Measurements from ENCODE around the gene RREB1. TPM values are rescaled to one million over a fixed set of nuclear protein-coding genes. Genes with fewer than 3 reads are reported as not detected.

The RREB1 gene
- total and polyA plus RNA-seq, 2 experiments from 2014 or later: 6.4 to 12.4 TPM

DNA sequence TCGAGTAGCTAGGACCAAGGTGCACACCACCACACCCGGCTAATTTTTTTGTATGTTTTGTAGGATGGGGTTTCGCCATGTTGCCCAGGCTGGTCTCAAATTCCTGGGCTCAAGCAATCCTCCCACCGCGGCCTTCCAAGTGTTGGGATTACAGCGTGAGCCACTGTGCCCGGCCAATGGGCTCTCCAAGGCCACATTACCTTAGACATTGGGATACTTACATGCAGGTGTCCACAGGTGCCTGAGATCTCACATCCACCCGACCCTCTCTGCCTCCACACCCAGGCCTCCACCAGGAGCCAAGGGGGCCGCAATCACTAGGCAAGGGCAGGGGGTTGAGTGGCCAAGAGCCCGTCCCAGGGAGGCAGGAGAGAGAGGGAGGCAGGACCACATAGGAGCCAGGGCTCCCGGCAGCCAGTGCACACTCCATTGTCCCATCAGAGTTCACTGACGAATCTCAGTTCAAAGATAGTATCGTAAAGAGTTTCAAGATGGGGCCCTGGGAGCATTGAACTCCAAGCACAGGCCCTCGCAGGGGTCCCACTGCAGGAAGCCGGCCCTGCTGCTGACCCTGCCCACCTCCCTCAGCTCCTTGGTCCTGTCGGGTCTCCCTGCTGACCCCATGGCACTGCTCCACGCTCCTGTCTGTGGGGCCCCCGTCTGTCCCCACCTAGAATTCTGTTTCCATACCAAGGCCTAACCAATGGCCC is 149.9 kb downstream of the RREB1 start:
- no peak for DNase-seq
- no peak for TF ChIP-seq EZH2 (IDR thresholded peaks at IDR 0.05; ENCODE audit: insufficient read depth, poor library complexity, severe bottlenecking)
- no peak for TF ChIP-seq EZH2phosphoT487 (IDR thresholded peaks at IDR 0.05; ENCODE audit: insufficient read depth, low read depth)
- H3K27ac ChIP-seq: no peak overlapping the region
- no peaks in the 10 kb centered on the region for H3K4me1 ChIP-seq (ENCODE audit: insufficient read depth)
- no peak overlapping the region for H3K4me3 ChIP-seq
- H2AFZ ChIP-seq: no peak overlapping the region
- no peaks in the 10 kb centered on the region for H3K9me2 ChIP-seq (ENCODE audit: insufficient read depth)
- H3K9me3 ChIP-seq (ENCODE audit: low read depth): no peaks in the 10 kb centered on the region
- no peak overlapping the region for H3K4me2 ChIP-seq (ENCODE audit: unreplicated experiment)
- no peaks in the 10 kb centered on the region for H3F3A ChIP-seq (ENCODE audit: insufficient read depth)
- 89 to 90% methylated on average over 17 to 18 of the region's 18 CpGs for WGBS, 2 experiments (ENCODE audit: low coverage in 1 of 2, low lambda C conversion rate in 2 of 2, missing lambda C conversion rate in 2 of 2)
- H3K9ac ChIP-seq: no peak overlapping the region
- H3K79me2 ChIP-seq (ENCODE audit: insufficient read depth): no peaks in the 10 kb centered on the region
- no peaks in the 10 kb centered on the region for H4K20me1 ChIP-seq (ENCODE audit: insufficient read depth)
- in situ Hi-C loops (cut with MboI): no loop called here
- no peaks in the 10 kb centered on the region for H3K27me3 ChIP-seq (replicated peaks; ENCODE audit: insufficient read depth)
- H3K36me3 ChIP-seq (ENCODE audit: low read depth): no peaks in the 10 kb centered on the region

- H3K9me3 ChIP-seq (ENCODE audit: low read depth): no peaks in the 10 kb centered on the region
- H3K4me1 ChIP-seq (ENCODE audit: insufficient read depth): no peaks in the 10 kb centered on the region
- no peaks in the 10 kb centered on the region for H4K20me1 ChIP-seq (ENCODE audit: insufficient read depth)
- no peak for DNase-seq
- no peaks in the 10 kb centered on the region for H3K9me2 ChIP-seq (ENCODE audit: insufficient read depth)
- 86 to 90% methylated on average over 9 of the region's 9 CpGs for WGBS, 2 experiments (ENCODE audit: low coverage in 1 of 2, low lambda C conversion rate in 2 of 2, missing lambda C conversion rate in 2 of 2)
- no peak overlapping the region for H3K4me2 ChIP-seq (ENCODE audit: unreplicated experiment)
- no peak for TF ChIP-seq EZH2 (IDR thresholded peaks at IDR 0.05; ENCODE audit: insufficient read depth, poor library complexity, severe bottlenecking)
- TF ChIP-seq EZH2phosphoT487 (IDR thresholded peaks at IDR 0.05; ENCODE audit: insufficient read depth, low read depth): no peak
- no peaks in the 10 kb centered on the region for H3K27me3 ChIP-seq (replicated peaks; ENCODE audit: insufficient read depth)
- H3K79me2 ChIP-seq (ENCODE audit: insufficient read depth): no peaks in the 10 kb centered on the region
- H3K9ac ChIP-seq: no peak overlapping the region
- no peak overlapping the region for H3K4me3 ChIP-seq
- no peak overlapping the region for H3K27ac ChIP-seq
- no peak overlapping the region for H2AFZ ChIP-seq
- no peaks in the 10 kb centered on the region for H3K36me3 ChIP-seq (ENCODE audit: low read depth)
- H3F3A ChIP-seq (ENCODE audit: insufficient read depth): no peaks in the 10 kb centered on the region
- in situ Hi-C loops (cut with MboI): no loop called here
These were observed 150.5 kb downstream of the RREB1 start for GRCh38 chr6:7258231-7258763.

GRCh38 chr6:7260291-7261031 is 152.7 kb downstream of the RREB1 start:
- in situ Hi-C loops (cut with MboI): no loop called here
- no peaks in the 10 kb centered on the region for H3K27me3 ChIP-seq (replicated peaks; ENCODE audit: insufficient read depth)
- no peaks in the 10 kb centered on the region for H3K4me1 ChIP-seq (ENCODE audit: insufficient read depth)
- 71 to 72% methylated on average over 13 of the region's 13 CpGs for WGBS, 2 experiments (ENCODE audit: low coverage in 1 of 2, low lambda C conversion rate in 2 of 2, missing lambda C conversion rate in 2 of 2)
- H3K79me2 ChIP-seq (ENCODE audit: insufficient read depth): no peaks in the 10 kb centered on the region
- peak overlapping the region; percentile 96 for H2AFZ ChIP-seq
- H3K36me3 ChIP-seq (ENCODE audit: low read depth): no peaks in the 10 kb centered on the region
- H3K27ac ChIP-seq: no peak overlapping the region
- DNase-seq: no peak
- H3K9ac ChIP-seq: peak overlapping the region; percentile 80
- no peaks in the 10 kb centered on the region for H3K9me3 ChIP-seq (ENCODE audit: low read depth)
- H3F3A ChIP-seq (ENCODE audit: insufficient read depth): no peaks in the 10 kb centered on the region
- H3K4me2 ChIP-seq (ENCODE audit: unreplicated experiment): peak overlapping the region; percentile 84
- TF ChIP-seq EZH2phosphoT487 (IDR thresholded peaks at IDR 0.05; ENCODE audit: insufficient read depth, low read depth): no peak
- no peak for TF ChIP-seq EZH2 (IDR thresholded peaks at IDR 0.05; ENCODE audit: insufficient read depth, poor library complexity, severe bottlenecking)
- H4K20me1 ChIP-seq (ENCODE audit: insufficient read depth): no peaks in the 10 kb centered on the region
- H3K4me3 ChIP-seq: peak overlapping the region; percentile 84
- H3K9me2 ChIP-seq (ENCODE audit: insufficient read depth): no peaks in the 10 kb centered on the region

DNA sequence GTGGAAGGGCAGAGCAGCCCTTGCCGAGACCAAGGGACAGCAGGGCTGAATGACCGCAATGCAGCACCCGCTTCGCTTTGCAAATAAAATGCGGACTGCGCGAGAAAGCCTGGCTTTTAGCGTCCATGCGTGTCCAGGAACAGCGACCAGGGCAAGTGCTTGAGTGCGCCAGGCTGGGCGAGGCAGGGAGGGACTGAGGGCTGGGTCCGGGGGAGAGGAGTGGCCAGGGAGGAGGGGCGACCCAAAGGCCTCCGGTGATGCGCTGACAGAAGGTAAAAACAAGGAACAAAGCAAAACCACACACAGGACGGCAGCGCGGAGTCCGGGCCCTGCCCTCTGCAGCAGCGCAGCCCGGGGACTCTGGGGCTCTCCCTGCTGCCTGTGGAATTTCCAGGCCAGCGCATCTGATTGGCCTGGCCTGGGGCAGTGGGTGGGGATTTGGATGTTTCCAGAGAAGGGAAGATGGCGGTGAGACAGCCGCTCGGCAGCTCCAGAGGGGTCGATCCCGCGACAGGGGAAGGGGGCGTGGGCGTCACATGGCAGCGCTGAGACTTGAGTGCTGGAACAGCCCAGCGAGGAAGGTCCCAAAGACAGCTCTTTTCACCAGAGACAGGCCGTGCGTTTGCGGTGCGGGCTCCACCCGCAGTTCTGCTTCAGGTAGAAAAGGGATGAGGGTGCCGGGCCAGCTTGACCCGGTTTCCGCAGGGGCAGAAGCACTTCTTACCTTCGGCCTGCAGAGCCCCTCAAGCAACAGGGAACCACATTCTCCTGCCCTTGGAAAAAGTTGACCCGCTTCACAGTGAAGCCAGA is 153.5 kb downstream of the RREB1 start:
- peak overlapping the region; percentile 84 for H3K4me3 ChIP-seq
- no peak overlapping the region for H3K27ac ChIP-seq
- no peaks in the 10 kb centered on the region for H3K36me3 ChIP-seq (ENCODE audit: low read depth)
- no peaks in the 10 kb centered on the region for H3K9me2 ChIP-seq (ENCODE audit: insufficient read depth)
- DNase-seq: peak; percentile 94
- H3K4me1 ChIP-seq (ENCODE audit: insufficient read depth): no peaks in the 10 kb centered on the region
- H3K27me3 ChIP-seq (replicated peaks; ENCODE audit: insufficient read depth): no peaks in the 10 kb centered on the region
- TF ChIP-seq EZH2phosphoT487 (IDR thresholded peaks at IDR 0.05; ENCODE audit: insufficient read depth, low read depth) (no peak), EZH2 (IDR thresholded peaks at IDR 0.05; ENCODE audit: insufficient read depth, poor library complexity, severe bottlenecking) (no peak)
- no peaks in the 10 kb centered on the region for H4K20me1 ChIP-seq (ENCODE audit: insufficient read depth)
- no peaks in the 10 kb centered on the region for H3K79me2 ChIP-seq (ENCODE audit: insufficient read depth)
- no peaks in the 10 kb centered on the region for H3K9me3 ChIP-seq (ENCODE audit: low read depth)
- peak overlapping the region; percentile 84 for H3K4me2 ChIP-seq (ENCODE audit: unreplicated experiment)
- no peaks in the 10 kb centered on the region for H3F3A ChIP-seq (ENCODE audit: insufficient read depth)
- in situ Hi-C loops (cut with MboI): no loop called here
- WGBS, 2 experiments (ENCODE audit: low coverage in 1 of 2, low lambda C conversion rate in 2 of 2, missing lambda C conversion rate in 2 of 2): 6% methylated on average over 42 to 43 of the region's 43 CpGs
- H2AFZ ChIP-seq: peak overlapping the region; percentile 96
- peak overlapping the region; percentile 80 for H3K9ac ChIP-seq
